ENCODE measurements around the gene CCDC150. TPM values are rescaled to one million over a fixed set of nuclear protein-coding genes. Genes with fewer than 3 reads are reported as not detected.

Gene CCDC150
- total and polyA plus RNA-seq, 10 donors: 0.54 to 6.8 (median 1.8) TPM

GRCh38 chr2:196711625-196712024, 72.1 kb downstream of the CCDC150 start:
- Histone ChIP-seq H3K27ac (no peak overlapping the region), H3K9me3 (peaks cover 0 to 22% (median 7%) of the 10 kb centered on the region in 8 donors), H3K27me3 (replicated peaks in 1 of 7) (no peaks in the 10 kb centered on the region), H3K4me3 (no peak overlapping the region), H3K36me3 (no peaks in the 10 kb centered on the region), H3K4me1 (no peaks in the 10 kb centered on the region)
- TF ChIP-seq POLR2A (IDR thresholded peaks at IDR 0.05): no peak
- TF ChIP-seq POLR2AphosphoS5 (IDR thresholded peaks at IDR 0.05): no peak
- no peak for TF ChIP-seq CTCF (IDR thresholded peaks at IDR 0.05 in 8 of 11, conservative IDR thresholded peaks at IDR 0.05 in 3 of 11)
- DNase-seq: no peak
- intact Hi-C loops (cut with DNase I; ENCODE audit: low total_unique reads): no loop called here

GRCh38 chr2:196712867-196713266, 73.4 kb downstream of the CCDC150 start:
- TF ChIP-seq CTCF (IDR thresholded peaks at IDR 0.05 in 8 of 11, conservative IDR thresholded peaks at IDR 0.05 in 3 of 11) (no peak), POLR2AphosphoS5 (IDR thresholded peaks at IDR 0.05) (no peak), POLR2A (IDR thresholded peaks at IDR 0.05) (no peak)

GRCh38 chr2:196718419-196719109, 79.0 kb downstream of the CCDC150 start:
- no peak for DNase-seq
- intact Hi-C loops (cut with DNase I; ENCODE audit: low total_unique reads): no loop called here
- Histone ChIP-seq H3K27me3 (replicated peaks in 1 of 7) (no peaks in the 10 kb centered on the region), H3K36me3 (no peaks in the 10 kb centered on the region), H3K4me3 (no peak overlapping the region), H3K4me1 (no peaks in the 10 kb centered on the region), H3K27ac (no peak overlapping the region), H3K9me3 (no peaks in the 10 kb centered on the region)
- 68 to 92% (median 77%) methylated on average over 6 of the region's 6 CpGs for WGBS, 5 donors
- TF ChIP-seq CTCF (IDR thresholded peaks at IDR 0.05 in 8 of 11, conservative IDR thresholded peaks at IDR 0.05 in 3 of 11) (no peak), POLR2A (IDR thresholded peaks at IDR 0.05) (no peak), POLR2AphosphoS5 (IDR thresholded peaks at IDR 0.05) (no peak)

More at GRCh38 chr2:196712867-196713266, 73.4 kb downstream of the CCDC150 start:
- Histone ChIP-seq H3K36me3 (no peaks in the 10 kb centered on the region), H3K27ac (no peak overlapping the region), H3K9me3 (peaks cover 0 to 22% (median 7%) of the 10 kb centered on the region in 8 donors), H3K4me3 (no peak overlapping the region), H3K4me1 (no peaks in the 10 kb centered on the region), H3K27me3 (replicated peaks in 1 of 7) (no peaks in the 10 kb centered on the region)
- intact Hi-C loops (cut with DNase I; ENCODE audit: low total_unique reads): no loop called here
- DNase-seq: no peak
- WGBS, 5 donors: 89 to 98% (median 94%) methylated on average over 2 of the region's 2 CpGs

- Histone ChIP-seq H3K27ac (no peak overlapping the region), H3K9me3 (no peaks in the 10 kb centered on the region), H3K4me3 (no peak overlapping the region), H3K4me1 (no peaks in the 10 kb centered on the region), H3K36me3 (no peaks in the 10 kb centered on the region), H3K27me3 (replicated peaks in 1 of 7) (no peaks in the 10 kb centered on the region)
- DNase-seq: no peak
- intact Hi-C loops (cut with DNase I; ENCODE audit: low total_unique reads): no loop called here
- TF ChIP-seq POLR2AphosphoS5 (IDR thresholded peaks at IDR 0.05): no peak
- no peak for TF ChIP-seq CTCF (IDR thresholded peaks at IDR 0.05 in 8 of 11, conservative IDR thresholded peaks at IDR 0.05 in 3 of 11)
- TF ChIP-seq POLR2A (IDR thresholded peaks at IDR 0.05): no peak
- 54 to 70% (median 62%) methylated on average over 6 of the region's 6 CpGs for WGBS, 5 donors
Measured at GRCh38 chr2:196719110-196719872, 79.8 kb downstream of the CCDC150 start.
